ENCODE results near the gene MTRR. TPM values are rescaled to one million over a fixed set of nuclear protein-coding genes. Genes with fewer than 3 reads are reported as not detected.

MTRR gene
- total RNA-seq, 4 donors from 2014 or later: 22.0 to 34.5 (median 33.8) TPM

GRCh38 chr5:7825630-7826029, 43.3 kb upstream of the MTRR start:
- intact Hi-C loops (cut with DNase I): no loop called here
- H3K4me3 ChIP-seq: no peak overlapping the region
- H3K9me3 ChIP-seq: no peaks in the 10 kb centered on the region
- no peak overlapping the region for H3K27ac ChIP-seq (replicated peaks in 1 of 4)
- DNase-seq (ENCODE audit: extremely low spot score): no peak
- H3K36me3 ChIP-seq: peaks cover 0 to 15% (median 5%) of the 10 kb centered on the region in 4 donors
- TF ChIP-seq EP300 (IDR thresholded peaks at IDR 0.05) (no peak), POLR2AphosphoS5 (IDR thresholded peaks at IDR 0.05) (no peak), CTCF (IDR thresholded peaks at IDR 0.05) (no peak), POLR2A (IDR thresholded peaks at IDR 0.05; ENCODE audit: low read depth) (no peak)
- peaks cover 0 to 3% (median 0%) of the 10 kb centered on the region in 4 donors for H3K4me1 ChIP-seq
- H3K27me3 ChIP-seq: no peaks in the 10 kb centered on the region
- 79% methylated on average over 8 of the region's 11 CpGs for WGBS

GRCh38 chr5:7827610-7828009, 41.3 kb upstream of the MTRR start:
- H3K36me3 ChIP-seq: peaks cover 0 to 15% (median 3%) of the 10 kb centered on the region in 4 donors
- no peaks in the 10 kb centered on the region for H3K27me3 ChIP-seq
- H3K27ac ChIP-seq (replicated peaks in 1 of 4): no peak overlapping the region
- TF ChIP-seq CTCF (IDR thresholded peaks at IDR 0.05) (no peak), POLR2AphosphoS5 (IDR thresholded peaks at IDR 0.05) (no peak), POLR2A (IDR thresholded peaks at IDR 0.05; ENCODE audit: low read depth) (no peak), EP300 (IDR thresholded peaks at IDR 0.05) (no peak)
- H3K9me3 ChIP-seq: no peaks in the 10 kb centered on the region
- H3K4me3 ChIP-seq: no peak overlapping the region
- H3K4me1 ChIP-seq: peaks cover 0 to 3% (median 0%) of the 10 kb centered on the region in 4 donors
- 75% methylated on average over 6 of the region's 6 CpGs for WGBS
- intact Hi-C loops (cut with DNase I): no loop called here
- no peak for DNase-seq (ENCODE audit: extremely low spot score)

GRCh38 chr5:7828269-7828668, 40.7 kb upstream of the MTRR start:
- Histone ChIP-seq H3K4me1 (peaks cover 0 to 3% (median 0%) of the 10 kb centered on the region in 4 donors), H3K4me3 (no peak overlapping the region), H3K27me3 (no peaks in the 10 kb centered on the region), H3K9me3 (no peaks in the 10 kb centered on the region), H3K27ac (replicated peaks in 1 of 4) (no peak overlapping the region), H3K36me3 (peaks cover 0 to 15% (median 3%) of the 10 kb centered on the region in 4 donors)
- TF ChIP-seq EP300 (IDR thresholded peaks at IDR 0.05) (no peak), POLR2A (IDR thresholded peaks at IDR 0.05; ENCODE audit: low read depth) (no peak), CTCF (IDR thresholded peaks at IDR 0.05) (no peak), POLR2AphosphoS5 (IDR thresholded peaks at IDR 0.05) (no peak)
- 85% methylated on average over 10 of the region's 10 CpGs for WGBS
- no peak for DNase-seq (ENCODE audit: extremely low spot score)
- intact Hi-C loops (cut with DNase I): no loop called here

- no peaks in the 10 kb centered on the region for H3K27me3 ChIP-seq
- 93% methylated on average over 4 of the region's 4 CpGs for WGBS
- TF ChIP-seq CTCF (IDR thresholded peaks at IDR 0.05): no peak
- TF ChIP-seq EP300 (IDR thresholded peaks at IDR 0.05): no peak
- TF ChIP-seq POLR2A (IDR thresholded peaks at IDR 0.05; ENCODE audit: low read depth): no peak
- TF ChIP-seq POLR2AphosphoS5 (IDR thresholded peaks at IDR 0.05): no peak
- H3K4me1 ChIP-seq: no peaks in the 10 kb centered on the region
- intact Hi-C loops (cut with DNase I): no loop called here
- DNase-seq (ENCODE audit: extremely low spot score): no peak
- no peaks in the 10 kb centered on the region for H3K9me3 ChIP-seq
- no peak overlapping the region for H3K4me3 ChIP-seq
- H3K27ac ChIP-seq (replicated peaks in 1 of 4): no peak overlapping the region
- H3K36me3 ChIP-seq: no peaks in the 10 kb centered on the region
Measured at GRCh38 chr5:7834982-7835381, 34.0 kb upstream of the MTRR start.

GRCh38 chr5:7837403-7837802, 31.5 kb upstream of the MTRR start:
- H3K27ac ChIP-seq (replicated peaks in 1 of 4): no peak overlapping the region
- H3K4me3 ChIP-seq: no peak overlapping the region
- H3K4me1 ChIP-seq: no peaks in the 10 kb centered on the region
- H3K27me3 ChIP-seq: no peaks in the 10 kb centered on the region
- TF ChIP-seq CTCF (IDR thresholded peaks at IDR 0.05) (no peak), POLR2A (IDR thresholded peaks at IDR 0.05; ENCODE audit: low read depth) (no peak), EP300 (IDR thresholded peaks at IDR 0.05) (no peak), POLR2AphosphoS5 (IDR thresholded peaks at IDR 0.05) (no peak)
- no peaks in the 10 kb centered on the region for H3K9me3 ChIP-seq
- DNase-seq (ENCODE audit: extremely low spot score): no peak
- WGBS: 15% methylated on average over 3 of the region's 3 CpGs
- intact Hi-C loops (cut with DNase I): no loop called here
- no peaks in the 10 kb centered on the region for H3K36me3 ChIP-seq

Measured in esophagus muscularis mucosa (tissue), 4 donors.